K562 (cell line): ENCODE results near the gene BTG2. TPM values are rescaled to one million over a fixed set of nuclear protein-coding genes. Genes with fewer than 3 reads are reported as not detected.

ENCODE experiments used
- ATF3 ChIP-seq, 2 experiments: fragments of 450-650 bp in 1 of 2; sonication (generic) in 1 of 2; formaldehyde crosslinking in 1 of 2; IDR thresholded peaks in 1 of 2; conservative IDR thresholded peaks in 1 of 2; 2 replicates each; pipeline versions ENCODE4 v1.6.1 to v1.8.1; 2016 to 2023; ENCODE audit warnings: mild to moderate bottlenecking in 2 of 2, moderate library complexity in 2 of 2, inconsistent platforms in 1 of 2, missing genetic modification reagents in 1 of 2
- GATA2 ChIP-seq: sonication (generic); formaldehyde crosslinking; IDR thresholded peaks from 2 replicates; pipeline ENCODE4 v1.4.0; 2020; ENCODE audit warnings: mild to moderate bottlenecking, missing genetic modification reagents
- JUND ChIP-seq, 2 experiments: IDR thresholded peaks; 2 replicates in 1 of 2; 3 replicates in 1 of 2; pipeline ENCODE4 v1.6.1; 2011; ENCODE audit warnings: borderline replicate concordance in 2 of 2, low read depth in 2 of 2, low read length in 2 of 2, improper control_type of control experiment in 1 of 2, missing biosample characterization in 1 of 2, missing genetic modification characterization in 1 of 2, missing genetic modification reagents in 1 of 2
- MAFF ChIP-seq: IDR thresholded peaks from 2 replicates; pipeline ENCODE4 v1.6.1; 2012; ENCODE audit warnings: low read length, improper control_type of control experiment
- MGA ChIP-seq: fragments of 450-650 bp; IDR thresholded peaks from 2 replicates; pipeline ENCODE4 v1.6.1; 2016; ENCODE audit warnings: mild to moderate bottlenecking, moderate library complexity
- PRDM10 ChIP-seq: fragments of 450-650 bp; IDR thresholded peaks from 2 replicates; pipeline ENCODE4 v1.6.1; 2018; ENCODE audit not compliant: partially characterized antibody
- polyA plus RNA-seq, 8 experiments: library from polyadenylated mRNA; depleted of rRNA in 4 of 8; stranded (reverse) in 5 of 8; unstranded in 3 of 8; fragments of >200 nt; fragmentation: Nextera tagmentation in 2 of 8; fragmentation: Illumina TruSeq in 1 of 8; extraction: Ambion mirVana in 2 of 8; extraction: Trizol in 1 of 8; gene quantifications; 2 replicates each; pipeline versions ENCODE4 v1.2.1 to v1.2.3, GENCODE V29; 2011 to 2014; ENCODE audit warnings: inconsistent platforms in 1 of 8, missing spikeins in 1 of 8
- total RNA-seq, 7 experiments: library from RNA; depleted of rRNA in 6 of 7; stranded (reverse); fragments of >200 nt in 6 of 7; fragmentation: Illumina TruSeq in 2 of 7; extraction: Trizol in 2 of 7; gene quantifications; 2 replicates each; pipeline versions ENCODE4 v1.2.1 to v1.2.3, GENCODE V29; 2011 to 2021; ENCODE audit warnings: low replicate concordance in 1 of 7

The BTG2 gene
- total and polyA plus RNA-seq, 9 of the 15 experiments (the other 6 are each of a cell fraction or from before 2014, with no cell fraction given): 2.3 to 41.9 (median 8.7) TPM

- TF ChIP-seq MGA (no peak; the same call in 1 of the 2 replicates), MAFF (no peak), JUND (IDR thresholded peaks at IDR 0.05; ENCODE audit: borderline replicate concordance, low read depth, low read length) (0 out of 2 replicates have a peak, but pooled peaks have one; percentile 12), JUND (tag; IDR thresholded peaks at IDR 0.05; ENCODE audit: borderline replicate concordance, low read depth, low read length) (peak; percentile 40; the same call in 1 of the 3 replicates), ATF3 (IDR thresholded peaks at IDR 0.05) (no peak), ATF3 (CRISPR knock-in tag; conservative IDR thresholded peaks at IDR 0.05) (peak; percentile 71; the same call in 1 of the 2 replicates), GATA2 (CRISPR knock-in tag) (no peak), PRDM10 (peak; percentile 16)
Observed at GRCh38 chr1:203273206-203273868, 32.0 kb upstream of the BTG2 start (continued).
